IPS DF 19.7 (cell line): Measurements from ENCODE around the gene NRG4.
"Not testable (repeated sequence)": the region's sequence is repeated elsewhere in the genome, so short reads cannot be mapped to it uniquely, and the experiment has no call there.

Experiments
- DNase-seq: peaks from one replicate; pipeline ENCODE4 v3.0.0-alpha.2; 2013; ENCODE audit warnings: low read depth, low spot score

The NRG4 gene

DNA sequence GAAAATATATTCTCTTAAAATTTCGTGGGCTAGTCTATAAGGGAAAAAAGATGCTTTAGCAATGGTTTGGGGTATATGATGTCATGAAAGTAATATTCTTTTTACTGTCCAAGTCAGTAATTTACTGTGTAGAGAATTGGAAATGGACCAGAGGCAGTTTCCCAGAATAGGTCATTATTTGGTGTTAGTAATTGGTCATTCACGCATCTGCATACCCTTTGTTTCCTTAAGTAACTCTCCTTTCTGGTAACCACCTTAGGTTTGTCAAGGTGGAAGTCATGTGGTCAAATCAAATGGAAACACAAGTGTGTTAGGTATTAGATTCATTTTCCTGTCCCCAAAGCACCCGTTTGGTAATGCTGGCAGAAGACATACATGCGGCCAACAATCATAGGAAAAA is 84.6 kb downstream of the NRG4 start:
- DNase-seq: no peak

DNA sequence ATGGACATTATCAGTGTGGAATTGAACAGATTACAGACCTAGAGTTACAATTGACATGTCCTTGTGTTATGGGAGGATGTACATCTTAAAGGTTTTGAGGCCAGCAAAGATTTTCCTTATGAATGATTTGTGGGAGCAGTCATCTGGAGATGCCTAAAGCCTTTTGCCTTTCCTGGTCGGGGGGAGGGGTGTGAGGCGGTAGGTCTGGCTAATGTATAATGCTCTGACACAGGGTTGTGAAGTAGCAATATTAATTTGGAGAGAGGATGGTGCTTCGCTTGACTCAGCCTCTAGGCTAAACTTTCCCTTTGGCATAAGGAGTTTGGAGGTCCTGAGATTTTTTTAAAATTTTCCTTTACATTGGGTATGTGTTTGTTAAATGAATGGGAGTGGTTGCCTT is 85.3 kb downstream of the NRG4 start:
- no peak for DNase-seq

DNA sequence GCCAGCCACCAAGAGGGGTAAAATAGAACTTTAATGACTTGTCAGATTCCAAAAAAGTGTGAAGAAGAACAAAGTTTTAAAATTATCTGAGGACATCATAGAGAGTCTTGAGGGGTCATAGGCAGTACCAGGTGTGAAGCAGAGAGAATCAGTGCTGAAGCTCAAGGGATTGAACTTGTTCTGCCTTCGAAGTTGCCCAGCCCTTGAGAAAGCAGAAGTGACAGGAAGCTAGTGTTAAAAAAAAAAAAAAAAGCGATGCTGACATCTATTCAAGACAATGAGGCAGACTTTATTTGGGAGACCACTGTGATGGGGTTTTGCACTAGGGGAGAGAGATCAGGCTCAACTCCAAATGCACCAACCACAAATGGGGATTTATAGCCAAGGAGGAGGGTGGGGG is 86.8 kb downstream of the NRG4 start:
- DNase-seq: no peak

DNA sequence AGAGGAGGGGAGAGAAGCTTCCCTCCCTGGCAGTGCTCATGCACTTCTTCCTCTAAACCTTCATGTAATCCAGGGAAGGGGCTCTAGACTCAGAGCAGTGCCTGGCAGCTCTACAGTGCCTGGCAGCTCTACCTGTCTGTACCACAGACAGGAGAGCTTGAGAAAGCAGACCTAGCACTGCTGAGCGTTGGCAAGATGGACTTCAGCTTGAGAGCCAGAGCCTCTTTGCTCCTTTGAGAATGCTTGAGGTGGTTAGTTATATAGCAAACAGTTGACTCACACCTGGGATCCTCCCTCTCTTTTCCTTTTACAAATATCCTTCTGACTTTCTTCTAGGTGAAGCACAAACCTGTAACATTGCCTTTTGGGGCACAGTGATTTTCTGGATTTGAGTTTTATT is 87.6 kb downstream of the NRG4 start:
- DNase-seq: no peak

DNA sequence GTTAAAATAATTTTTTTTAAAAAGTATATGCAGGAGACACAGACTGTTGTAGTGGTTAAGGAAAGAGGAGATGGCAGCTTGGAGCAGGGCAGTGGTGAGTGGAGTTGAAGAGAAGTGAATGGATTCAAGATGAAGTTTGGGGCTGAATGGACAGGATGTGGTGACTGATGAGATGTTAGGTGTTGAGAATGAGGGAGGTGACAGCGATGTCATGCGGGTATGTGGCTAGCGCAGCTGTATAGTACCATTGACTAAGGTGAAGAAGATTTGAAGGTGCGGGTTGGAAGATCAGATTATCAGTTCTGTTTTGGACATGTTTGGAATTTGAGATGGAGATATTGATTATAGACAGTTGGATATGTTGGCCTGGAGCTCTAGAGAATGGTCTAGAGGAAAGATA is 88.5 kb downstream of the NRG4 start:
- no peak for DNase-seq

DNA sequence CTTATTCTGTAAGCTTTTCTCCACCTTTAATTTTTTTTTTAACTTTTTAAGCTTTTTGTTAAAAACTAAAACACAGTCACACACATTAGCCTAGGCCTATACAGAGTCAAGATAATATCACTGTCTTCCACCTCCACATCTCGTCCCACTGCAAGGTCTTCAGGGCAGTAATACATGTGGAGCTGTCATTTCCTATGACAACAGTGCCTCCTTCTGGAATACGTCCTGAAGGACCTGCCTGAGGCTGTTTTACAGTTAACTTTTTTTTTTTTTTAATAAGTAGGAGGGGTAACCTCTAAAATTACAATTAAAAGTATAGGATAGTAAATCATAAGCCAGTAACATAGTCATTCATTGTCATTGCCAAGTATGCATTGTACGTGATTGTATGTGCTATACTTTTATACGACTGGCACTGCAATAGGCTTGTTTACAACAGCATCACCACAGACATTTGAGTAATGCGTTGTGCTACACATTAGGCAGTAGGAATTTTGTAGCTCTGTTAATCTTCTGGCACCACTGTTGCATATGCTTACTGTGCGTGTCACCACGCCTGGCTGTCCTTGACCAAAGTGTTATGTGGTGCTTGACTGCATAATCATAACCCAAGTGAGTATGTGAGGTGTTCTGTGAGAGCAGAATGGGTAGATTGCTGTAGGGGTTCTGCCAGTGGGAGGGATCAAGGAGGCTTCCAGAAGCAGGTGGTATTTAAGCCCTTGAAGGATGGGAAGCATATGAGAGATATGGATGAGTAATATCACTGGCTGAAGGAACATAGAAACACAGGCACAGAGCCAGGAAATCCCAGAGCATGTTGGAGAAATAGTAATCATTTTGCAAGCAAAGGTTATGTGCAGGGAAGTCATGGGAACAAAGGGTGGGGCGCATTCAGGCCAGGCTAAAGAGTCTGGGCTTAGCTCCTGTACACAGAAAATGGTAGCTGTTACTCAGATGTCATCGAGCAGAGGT is 90.2 kb downstream of the NRG4 start:
- DNase-seq: no peak

DNA sequence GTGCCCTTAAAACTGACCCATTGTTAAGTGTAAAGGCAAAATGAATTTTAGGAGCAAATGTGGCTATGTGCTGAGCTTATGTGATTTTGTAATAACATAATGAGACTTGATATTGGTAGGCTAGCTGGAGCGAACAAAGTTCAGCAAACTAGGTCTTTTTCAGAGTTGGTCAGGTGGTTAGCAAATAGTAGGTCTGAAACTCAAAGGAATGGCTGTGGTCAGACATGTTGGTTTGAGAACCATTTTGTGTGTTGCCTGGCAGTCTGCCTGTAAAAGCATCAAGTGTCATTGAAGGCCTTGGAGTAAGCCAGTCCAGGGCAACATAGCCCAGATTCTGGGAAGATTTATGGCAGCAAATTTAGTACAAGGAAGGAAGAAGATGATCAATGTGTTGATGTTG is 92.1 kb downstream of the NRG4 start:
- DNase-seq: no peak

DNA sequence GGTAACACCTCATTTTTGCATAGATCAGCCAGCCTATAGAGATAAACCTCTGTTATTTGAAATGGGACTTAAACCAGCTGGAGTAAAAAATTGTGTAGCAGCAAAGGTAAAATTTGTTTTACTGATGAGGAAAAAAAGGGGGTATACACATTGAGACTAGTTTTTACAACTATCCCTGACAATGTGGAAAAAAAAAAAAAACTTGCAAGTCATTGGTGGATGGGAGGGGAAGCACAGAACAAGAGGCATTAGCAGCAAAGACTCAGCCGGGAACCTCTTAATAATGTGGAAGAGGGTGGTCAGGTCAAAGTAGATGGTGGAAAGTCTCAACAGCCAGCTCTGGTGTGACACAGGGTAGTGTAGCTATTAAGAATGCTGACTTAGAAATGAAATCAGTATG is 94.1 kb downstream of the NRG4 start:
- no peak for DNase-seq

DNA sequence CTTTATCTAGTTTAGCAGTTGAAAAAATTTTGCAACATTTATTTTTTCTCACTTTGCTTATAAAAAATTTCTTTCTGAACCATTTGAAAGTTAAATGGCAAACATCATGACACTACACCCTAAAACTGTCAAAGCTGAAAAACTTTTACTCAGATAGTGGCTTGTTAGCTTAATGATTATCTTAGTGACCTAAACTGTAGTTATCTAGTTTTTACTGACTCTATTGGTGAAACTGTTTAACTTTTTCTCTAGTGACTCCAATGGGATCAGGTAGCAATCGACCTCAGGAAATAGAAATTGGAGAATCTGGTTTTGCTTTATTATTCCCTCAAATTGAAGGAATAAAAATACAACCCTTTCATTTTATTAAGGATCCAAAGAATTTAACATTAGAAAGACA is 95.2 kb downstream of the NRG4 start:
- DNase-seq: no peak

DNA sequence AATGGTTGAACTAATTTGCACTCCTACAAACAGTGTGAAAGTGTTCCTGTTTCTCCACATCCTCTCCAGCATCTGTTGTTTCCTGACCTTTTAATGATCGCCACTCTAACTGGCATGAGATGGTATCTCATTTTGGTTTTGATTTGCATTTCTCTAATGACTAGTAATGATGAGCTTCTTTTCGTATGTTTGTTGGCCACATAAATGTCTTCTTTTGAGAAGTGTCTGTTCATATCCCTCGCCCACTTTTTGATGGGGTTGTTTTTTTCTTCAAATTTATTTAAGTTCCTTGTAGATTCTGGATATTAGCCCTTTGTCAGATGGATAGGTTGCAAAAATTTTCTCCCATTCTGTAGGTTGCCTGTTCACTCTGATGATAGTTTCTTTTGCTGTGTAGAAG is 101.9 kb downstream of the NRG4 start:
- not testable (repeated sequence) for DNase-seq

DNA sequence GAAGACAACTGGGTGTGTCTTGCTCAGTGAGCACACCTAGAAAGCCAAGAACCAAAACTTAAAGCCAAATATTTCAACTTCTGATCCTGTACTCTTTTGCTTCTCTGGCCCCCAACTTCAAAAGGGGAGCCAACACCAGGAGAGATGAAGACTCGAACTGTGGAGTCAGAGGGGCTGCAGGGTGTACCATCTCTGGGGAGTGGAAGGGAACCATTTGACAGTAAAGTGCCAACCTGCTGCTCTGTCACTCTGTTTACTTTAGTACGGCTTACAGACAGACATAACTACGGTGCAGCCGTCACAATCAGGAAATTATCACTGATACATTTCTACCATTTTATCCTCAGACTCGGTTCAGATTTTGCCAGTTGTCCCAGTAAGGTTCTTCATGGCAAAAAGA is 107.0 kb downstream of the NRG4 start:
- no peak for DNase-seq

DNA sequence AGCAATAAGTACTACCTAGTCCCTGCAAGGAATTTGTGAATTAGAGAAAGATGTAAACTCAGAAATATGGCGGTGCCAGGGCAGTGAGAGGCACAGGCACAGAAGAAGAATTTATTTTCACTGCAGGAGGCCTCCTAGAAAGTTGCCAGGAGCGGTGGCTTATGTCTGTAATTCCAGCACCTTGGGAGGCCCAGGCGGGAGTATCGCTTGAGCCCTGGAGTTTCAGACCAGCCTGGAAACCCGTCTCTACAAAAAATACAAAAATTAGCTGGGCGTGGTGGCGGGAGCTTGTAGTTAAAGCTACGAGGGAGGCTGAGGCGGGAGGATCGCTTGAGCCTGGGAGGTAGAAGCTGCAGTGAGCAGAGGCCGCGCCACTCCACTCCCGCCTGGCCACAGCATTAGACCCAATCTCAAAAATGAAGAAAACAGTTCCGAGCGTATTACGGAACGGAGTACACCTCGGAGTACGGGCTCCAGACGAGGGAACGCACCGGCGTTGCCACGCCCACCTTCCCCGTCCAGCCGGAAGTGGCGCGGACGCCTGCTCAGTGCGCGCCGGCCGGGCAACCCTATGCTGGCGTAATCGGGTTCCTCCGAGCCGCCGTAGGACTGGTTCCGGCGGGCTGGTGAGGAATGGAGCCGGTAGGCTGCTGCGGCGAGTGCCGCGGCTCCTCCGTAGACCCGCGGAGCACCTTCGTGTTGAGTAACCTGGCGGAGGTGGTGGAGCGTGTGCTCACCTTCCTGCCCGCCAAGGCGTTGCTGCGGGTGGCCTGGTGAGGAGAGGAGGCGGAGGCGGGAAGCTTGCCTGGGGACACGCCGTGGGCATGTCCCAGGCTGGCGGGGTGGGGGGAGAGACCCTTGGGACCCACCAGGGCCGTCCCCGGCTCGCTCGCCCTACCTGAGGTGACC is 108.6 kb downstream of the NRG4 start, which contains the start of gene FBXO22:
TSS of gene FBXO22 (plus strand) at position 548 of the 909 bp plus-strand sequence. CDS start at position 634, 86 bp downstream.
- peak; percentile 64 for DNase-seq

DNA sequence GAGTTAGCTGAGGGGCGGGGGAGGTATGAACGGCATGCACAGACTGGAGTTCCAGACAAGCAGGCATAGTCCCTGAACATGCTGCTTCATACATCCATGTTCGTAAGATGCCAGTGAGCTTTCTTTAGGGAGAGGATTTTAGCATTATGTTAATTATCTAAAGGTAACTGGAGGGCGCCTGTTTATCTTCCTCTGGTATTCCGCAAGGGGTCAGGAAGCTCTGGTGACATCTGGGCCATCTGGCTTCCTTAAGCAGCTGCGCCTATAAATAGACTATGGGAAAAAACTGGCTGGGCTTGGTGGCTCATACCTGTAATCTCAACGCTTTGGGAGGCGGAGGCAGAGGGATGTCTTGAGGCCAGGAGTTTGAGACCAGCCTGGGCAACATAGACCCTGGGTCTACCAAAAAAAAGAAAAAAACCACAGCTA is 110.1 kb downstream of the NRG4 start:
- DNase-seq: peak; percentile 70

DNA sequence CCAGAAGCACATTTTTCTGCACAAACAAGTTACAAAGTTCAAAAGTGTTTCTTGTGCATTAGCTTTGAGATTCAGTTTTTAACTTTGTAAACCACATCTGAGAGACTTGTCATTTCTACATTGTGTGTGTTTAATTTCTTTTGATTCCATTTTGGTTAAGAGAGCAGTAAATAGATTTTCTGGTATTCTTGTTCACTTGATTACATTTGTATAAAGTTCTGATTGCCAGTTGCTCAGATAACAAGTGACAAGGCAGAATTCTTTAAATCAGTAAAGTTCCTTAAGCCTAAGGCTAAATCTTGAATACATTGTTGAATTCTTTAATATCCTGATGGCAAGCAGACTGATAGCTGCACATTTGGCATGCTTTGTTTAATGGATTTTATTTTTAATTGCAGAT is 111.6 kb downstream of the NRG4 start:
- DNase-seq: no peak

DNA sequence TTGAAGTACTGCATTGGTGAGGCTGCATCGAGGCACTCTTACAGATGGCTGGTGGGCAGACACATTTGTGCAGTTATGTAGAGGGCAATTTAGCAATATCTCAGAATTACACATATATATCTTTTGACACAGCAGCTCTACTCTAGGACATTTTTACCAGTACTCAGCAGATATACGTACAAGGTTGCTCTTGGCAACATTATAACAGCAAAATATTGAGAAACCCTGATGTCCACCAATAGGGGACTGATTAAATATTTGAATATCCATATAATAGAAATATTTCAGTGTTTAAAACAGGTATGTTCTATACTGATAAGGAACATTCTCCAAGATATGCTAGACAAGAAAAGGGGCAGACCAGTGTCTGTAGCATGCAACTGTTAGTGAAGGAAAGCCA is 116.5 kb downstream of the NRG4 start:
- DNase-seq: no peak

DNA sequence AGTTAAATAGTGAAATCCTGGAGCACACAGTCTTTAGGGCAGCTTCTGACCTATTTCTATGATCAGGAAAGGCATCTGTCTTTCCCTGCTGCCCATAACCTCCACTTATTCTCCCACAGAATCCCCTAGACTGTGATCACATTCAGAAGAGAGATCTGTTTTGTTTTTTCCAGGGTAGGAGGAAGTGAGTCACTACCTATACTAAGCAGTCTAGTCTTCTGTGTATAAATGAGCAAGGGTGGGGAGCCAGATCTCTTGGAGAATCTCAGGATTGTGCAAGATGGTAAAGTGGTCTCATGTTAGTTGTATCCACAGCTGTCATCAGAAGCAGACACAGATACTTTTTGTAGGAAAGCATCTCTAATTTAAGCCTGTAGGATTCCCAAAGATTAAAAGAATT is 120.3 kb downstream of the NRG4 start:
- no peak for DNase-seq
